HG02623 (cell line): ENCODE results near the gene COPS7A.

Experiments used
- ATAC-seq: cut with Tn5 transposase; IDR thresholded peaks from one replicate; pipeline ENCODE4 v1.9.1; 2021; ENCODE audit warnings: moderate library complexity; ENCODE audit not compliant: unreplicated experiment

Gene COPS7A

DNA sequence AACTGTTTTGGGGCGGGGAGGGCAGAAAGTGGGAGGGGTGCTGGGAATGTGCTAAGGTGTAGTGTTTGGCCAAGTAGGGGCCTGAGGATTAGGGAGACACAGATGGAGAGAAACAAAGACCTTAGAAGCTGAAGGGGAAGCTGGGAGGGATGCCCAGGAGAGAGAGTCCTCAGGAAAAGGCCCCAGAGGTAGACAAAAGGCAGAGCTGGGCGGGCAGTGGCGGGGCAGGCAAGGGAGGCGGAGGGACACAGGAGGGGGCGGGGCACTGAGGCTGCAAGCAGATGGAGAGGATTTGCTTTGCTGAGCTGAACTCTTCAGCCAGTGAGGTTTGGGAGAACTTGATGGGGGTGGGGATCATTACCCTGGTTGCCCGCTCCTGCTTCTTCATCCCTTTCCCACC lies 45.1 kb downstream of the COPS7A start:
- no peak for ATAC-seq

DNA sequence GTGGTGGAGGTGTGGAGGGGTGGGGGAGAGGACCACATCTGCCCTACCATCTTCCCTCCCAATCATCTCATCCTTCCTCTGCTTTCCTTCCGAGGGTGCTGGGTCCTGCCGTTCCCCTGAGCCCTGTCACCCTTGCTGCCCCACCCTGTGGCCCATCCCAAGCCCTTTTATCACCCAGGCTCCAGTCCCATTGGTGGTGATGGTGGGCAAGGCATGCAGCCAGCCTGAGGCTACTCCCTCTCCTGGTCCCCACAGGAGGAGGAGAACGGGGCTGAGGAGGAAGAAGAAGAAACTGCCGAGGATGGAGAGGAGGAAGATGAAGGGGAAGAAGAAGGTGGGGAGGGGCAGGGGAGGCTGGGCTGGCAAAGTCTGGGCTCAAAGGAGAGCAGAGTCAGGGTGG lies 45.8 kb downstream of the COPS7A start:
- ATAC-seq, result no peak

DNA sequence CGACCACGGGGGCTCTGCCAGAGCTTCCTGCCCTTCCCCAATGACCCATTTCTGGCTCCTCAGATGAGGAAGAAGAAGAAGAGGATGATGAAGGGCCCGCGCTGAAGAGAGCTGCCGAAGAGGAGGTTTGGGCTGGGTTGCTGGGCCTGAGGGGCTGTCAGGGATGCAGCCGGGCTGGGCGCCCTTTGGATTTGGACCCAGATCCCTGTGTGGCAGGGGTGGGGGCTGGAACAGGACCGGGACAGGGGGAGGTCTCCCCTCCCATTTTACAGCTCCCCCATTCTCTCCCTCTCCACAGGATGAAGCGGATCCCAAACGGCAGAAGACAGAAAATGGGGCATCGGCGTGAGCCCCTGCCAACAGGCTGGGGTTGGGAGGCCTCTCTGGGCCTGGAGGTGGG lies 46.2 kb downstream of the COPS7A start:
- no peak for ATAC-seq

DNA sequence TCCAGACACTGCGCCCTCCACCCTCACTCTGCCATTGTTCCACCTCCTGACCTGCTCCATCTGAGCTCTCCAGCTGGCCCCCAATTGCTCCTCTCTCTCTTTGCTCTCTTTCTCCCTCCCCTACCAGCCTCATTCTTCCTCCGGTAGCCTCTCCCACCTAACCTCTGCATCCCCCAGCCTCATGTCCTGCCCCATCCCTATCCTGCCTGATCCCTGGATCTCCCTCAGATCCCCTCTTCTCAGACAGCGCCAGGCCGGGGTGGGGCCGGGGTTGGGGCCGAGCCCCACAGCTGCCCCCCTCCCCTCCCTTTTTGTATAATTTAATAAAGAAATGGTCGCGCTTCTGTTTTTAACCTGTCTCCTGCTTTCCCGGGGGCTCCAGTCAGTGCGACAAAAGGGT lies 46.8 kb downstream of the COPS7A start:
- no peak for ATAC-seq

DNA sequence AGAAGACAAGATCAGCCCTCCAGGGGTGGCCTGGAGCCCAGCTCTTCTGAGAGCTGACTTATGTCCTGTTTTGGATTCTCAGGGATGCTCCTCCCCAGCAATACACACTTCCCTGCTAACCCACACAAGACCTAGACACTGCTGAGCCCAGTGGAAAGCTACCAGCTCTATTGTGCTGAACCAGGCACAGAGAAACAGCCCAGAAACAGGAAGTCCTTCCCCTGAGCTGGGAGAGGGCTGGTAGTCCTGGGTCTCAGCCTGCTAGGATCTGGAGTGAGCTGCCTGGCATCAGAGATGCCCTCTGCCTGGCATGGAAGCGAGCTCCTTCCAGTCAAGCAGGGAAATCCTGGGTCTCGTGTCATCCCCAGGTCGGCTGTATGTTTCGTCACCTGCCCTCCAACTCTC lies 47.2 kb downstream of the COPS7A start:
- no peak for ATAC-seq

DNA sequence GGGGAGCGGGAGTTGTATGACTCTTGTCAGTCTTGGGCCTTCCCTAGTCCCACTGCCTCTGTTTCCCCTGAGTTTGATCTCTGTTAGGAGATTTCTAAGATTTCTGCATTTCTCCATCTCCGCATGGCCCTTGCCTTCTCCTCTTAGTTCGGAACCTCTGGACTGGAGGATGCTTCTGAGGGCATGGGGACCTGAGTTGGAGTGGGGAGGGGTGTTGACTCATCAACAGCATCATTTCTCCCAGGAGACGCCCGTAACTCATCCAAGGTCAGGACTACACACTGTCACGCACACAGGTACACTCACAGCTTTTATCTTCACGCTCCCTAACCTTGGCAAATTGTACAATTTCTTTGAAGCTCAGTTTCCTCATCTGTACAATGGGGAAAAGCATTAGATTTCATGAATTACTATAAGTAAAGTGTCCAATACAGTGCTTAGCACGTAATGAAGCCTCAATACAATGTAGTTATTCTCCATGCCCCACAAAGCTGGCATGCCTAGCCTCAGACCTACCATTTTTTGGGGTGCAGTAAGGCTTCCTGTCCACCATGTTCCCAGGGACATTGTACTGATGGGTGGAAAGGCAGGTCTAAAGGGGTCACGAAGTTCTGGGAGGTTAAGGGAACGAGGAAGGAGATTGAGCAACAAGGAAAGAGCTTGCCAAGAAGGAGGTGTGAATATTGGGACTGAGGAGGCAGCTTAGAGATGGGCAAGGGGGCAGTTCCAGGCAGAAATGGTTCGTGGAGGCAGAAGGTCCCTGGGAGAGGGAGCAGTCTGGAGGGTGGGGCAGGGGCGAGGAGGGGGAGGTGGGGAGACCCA lies 47.9 kb downstream of the COPS7A start:
- ATAC-seq, result no peak

DNA sequence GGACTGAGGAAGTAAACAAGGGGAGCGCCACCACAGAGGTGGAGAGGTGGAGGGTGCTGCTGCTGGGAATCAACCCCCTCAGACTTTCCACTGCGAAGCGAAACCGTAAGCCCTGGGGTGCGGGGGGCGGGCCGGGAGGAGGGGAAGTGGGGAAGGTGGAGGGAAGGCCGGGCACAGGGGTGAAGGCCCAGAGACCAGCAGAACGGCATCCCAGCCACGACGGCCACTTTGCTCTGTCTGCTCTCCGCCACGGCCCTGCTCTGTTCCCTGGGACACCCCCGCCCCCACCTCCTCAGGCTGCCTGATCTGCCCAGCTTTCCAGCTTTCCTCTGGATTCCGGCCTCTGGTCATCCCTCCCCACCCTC lies 48.5 kb downstream of the COPS7A start, which contains the start of gene LAG3:
Gene LAG3, plus strand, starts transcription at position 190 of the 365 bp plus-strand sequence. CDS start 333 bp downstream, outside the sequence.
- no peak for ATAC-seq

DNA sequence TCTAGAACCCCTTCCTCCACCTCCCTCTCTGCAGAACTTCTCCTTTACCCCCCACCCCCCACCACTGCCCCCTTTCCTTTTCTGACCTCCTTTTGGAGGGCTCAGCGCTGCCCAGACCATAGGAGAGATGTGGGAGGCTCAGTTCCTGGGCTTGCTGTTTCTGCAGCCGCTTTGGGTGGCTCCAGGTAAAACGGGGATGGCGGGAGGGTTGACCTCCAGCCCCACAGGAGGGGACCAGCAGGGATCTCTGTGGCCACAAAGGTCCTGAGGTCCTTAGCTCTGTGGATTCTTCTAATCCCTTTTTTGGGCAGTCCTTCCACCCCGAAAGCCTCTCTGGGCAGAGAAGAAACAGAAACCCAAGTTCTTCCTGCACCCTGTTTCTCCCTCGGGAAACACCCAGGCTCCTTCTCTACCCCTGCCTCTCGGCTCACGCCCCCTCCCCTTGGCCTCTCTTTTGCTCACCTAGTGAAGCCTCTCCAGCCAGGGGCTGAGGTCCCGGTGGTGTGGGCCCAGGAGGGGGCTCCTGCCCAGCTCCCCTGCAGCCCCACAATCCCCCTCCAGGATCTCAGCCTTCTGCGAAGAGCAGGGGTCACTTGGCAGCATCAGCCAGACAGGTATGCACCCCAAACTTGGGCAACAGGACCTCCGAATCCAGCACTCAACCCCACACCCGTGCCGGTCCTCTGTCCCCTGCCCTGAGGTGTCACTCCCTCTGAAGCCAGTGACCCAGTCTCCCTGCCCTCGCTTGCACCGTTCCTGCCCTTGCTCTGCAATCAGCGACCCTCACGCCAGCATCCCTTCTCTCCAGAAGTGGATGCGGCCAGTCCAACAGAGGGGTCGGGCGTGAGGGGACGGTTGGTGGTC lies 49.1 kb downstream of the COPS7A start:
- no peak for ATAC-seq

DNA sequence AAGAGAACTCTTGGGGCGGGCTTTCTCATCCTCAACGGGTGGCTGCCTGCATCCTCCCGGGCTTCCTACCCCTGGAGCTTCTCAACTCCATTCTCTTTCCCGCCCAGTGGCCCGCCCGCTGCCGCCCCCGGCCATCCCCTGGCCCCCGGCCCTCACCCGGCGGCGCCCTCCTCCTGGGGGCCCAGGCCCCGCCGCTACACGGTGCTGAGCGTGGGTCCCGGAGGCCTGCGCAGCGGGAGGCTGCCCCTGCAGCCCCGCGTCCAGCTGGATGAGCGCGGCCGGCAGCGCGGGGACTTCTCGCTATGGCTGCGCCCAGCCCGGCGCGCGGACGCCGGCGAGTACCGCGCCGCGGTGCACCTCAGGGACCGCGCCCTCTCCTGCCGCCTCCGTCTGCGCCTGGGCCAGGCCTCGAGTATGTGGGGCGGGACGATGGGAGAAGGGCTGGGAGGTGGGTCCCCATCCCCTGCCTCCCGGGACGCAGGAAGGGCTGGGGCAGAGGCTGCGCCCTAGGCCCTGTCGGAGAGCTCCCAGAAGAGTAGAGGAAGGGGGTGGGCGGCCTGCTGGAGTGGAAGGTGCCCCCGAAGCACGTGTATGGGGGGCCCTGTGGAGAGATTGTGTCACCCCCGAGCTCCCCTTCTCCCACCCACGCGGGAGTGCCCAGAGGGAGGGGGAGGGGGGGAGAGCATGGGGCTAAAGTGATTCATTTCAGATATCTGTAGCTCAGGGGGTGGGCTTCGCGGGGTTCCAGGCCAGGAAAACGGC lies 49.9 kb downstream of the COPS7A start:
- ATAC-seq, result no peak

DNA sequence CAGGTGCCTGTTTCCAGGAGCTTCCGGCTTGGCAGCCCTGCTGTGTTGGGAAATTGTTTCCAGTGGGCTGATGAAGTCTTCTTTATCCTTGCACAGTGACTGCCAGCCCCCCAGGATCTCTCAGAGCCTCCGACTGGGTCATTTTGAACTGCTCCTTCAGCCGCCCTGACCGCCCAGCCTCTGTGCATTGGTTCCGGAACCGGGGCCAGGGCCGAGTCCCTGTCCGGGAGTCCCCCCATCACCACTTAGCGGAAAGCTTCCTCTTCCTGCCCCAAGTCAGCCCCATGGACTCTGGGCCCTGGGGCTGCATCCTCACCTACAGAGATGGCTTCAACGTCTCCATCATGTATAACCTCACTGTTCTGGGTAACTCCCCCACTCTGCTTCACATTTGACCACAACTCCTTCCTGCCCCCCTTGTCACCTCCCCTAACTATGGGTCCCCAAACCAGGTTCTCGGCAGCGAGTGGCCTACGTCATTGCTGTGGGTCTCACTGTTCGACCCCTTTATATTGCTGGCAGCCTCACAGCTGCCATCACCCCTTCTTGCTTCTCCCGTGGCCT lies 50.7 kb downstream of the COPS7A start:
- ATAC-seq, result no peak

DNA sequence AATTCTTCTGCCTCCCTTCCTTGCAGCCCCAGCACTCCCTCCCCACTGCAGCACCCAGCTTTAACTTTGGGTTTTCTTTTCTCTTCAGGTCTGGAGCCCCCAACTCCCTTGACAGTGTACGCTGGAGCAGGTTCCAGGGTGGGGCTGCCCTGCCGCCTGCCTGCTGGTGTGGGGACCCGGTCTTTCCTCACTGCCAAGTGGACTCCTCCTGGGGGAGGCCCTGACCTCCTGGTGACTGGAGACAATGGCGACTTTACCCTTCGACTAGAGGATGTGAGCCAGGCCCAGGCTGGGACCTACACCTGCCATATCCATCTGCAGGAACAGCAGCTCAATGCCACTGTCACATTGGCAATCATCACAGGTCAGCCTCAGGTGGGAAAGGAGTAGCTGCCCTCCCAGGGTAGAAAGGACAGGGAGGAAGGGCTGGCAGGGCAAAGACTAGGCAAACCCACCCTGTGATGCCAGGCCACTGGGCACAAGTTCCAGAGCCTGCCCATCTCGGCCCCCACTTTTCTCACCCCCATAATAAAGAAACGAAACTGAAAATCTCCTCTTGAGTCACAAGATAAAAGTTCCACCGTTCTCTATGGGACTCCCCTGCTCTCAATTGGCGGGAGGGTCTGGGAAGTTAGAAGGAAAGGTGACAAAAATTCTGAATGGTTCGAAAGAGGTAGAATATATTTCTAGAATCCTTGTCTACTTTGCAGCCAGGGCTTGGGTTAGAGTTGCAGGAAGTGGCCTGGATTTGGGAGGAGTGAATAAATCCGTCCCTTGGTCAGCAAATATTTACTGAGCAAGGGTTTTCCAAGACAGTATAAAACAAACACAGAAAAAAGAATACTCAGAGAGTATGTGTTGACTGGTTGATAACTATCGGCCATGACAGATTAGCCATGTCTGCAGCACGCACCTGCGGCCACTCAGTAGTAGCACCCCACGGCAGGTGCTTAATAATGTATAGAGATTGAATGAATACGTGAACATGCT lies 51.6 kb downstream of the COPS7A start:
- ATAC-seq, result no peak

DNA sequence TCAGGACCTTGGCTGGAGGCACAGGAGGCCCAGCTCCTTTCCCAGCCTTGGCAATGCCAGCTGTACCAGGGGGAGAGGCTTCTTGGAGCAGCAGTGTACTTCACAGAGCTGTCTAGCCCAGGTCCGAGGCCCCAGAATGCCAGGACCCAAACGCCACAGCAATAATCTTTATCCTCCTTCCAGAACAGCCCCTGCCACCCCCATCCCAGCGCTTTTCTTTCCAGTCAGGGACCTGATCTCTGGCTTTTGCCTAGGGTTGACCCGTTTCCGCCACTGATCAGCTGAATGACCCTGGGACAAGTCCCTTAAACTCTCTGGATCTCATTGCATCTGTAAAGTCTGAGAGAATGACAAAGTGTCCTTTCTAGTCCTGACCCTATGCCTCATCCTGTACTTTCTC lies 53.5 kb downstream of the COPS7A start:
- no peak for ATAC-seq

DNA sequence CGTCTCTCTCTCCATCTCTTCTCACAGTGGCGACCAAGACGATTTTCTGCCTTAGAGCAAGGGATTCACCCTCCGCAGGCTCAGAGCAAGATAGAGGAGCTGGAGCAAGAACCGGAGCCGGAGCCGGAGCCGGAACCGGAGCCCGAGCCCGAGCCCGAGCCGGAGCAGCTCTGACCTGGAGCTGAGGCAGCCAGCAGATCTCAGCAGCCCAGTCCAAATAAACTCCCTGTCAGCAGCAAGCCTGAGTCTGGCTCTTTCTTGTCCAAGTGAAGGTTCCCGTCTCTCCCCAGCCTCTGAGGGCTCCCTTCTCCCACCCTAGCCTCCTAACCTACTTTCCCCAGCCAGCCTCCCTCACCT lies 54.3 kb downstream of the COPS7A start:
- no peak for ATAC-seq

DNA sequence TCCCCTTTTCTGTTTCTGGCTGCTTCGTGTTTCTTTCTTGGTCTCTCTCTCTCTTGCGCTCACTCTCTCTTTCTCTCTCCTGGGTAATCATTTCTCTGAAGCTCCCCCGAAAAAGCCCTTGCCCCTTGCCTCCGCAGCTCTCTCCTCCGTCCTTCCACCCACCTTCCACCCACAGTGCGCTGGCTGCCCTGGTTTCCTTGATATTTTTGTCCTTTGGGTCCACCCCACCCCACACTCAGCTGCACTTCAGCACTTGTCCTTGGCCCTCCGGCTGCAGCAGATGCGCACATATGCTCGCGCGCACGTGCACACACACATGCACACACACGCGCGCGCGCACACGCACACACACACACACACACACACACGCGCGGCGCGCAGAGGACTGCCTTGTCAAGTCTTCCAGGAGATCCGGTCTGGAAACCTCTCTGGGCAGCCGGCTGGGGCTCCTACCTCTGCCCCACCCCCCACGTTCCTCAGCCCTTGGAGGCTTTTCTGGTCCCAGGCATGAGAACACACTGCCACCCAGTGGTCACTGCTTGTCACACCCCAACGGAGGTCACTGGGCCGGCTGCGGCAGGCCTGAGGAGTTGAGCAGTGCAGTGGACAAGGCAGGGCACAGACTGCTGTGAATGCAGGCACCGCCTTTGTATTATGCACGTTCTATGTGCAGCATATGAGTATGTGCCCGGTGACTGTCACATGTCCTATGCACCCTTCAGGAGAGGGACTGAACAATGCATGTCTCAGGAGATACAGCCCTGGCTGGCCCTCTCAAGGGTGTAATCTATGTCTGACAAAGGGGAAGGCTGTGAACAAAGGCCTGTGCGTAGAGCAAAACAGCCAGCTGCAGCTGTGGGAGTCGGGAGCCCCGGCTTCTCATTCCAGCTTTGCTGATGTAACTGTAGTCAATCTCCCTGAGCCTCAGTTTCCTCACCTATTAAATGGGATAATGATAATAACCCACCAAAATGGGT lies 55.0 kb downstream of the COPS7A start:
- peak; percentile 76 for ATAC-seq

DNA sequence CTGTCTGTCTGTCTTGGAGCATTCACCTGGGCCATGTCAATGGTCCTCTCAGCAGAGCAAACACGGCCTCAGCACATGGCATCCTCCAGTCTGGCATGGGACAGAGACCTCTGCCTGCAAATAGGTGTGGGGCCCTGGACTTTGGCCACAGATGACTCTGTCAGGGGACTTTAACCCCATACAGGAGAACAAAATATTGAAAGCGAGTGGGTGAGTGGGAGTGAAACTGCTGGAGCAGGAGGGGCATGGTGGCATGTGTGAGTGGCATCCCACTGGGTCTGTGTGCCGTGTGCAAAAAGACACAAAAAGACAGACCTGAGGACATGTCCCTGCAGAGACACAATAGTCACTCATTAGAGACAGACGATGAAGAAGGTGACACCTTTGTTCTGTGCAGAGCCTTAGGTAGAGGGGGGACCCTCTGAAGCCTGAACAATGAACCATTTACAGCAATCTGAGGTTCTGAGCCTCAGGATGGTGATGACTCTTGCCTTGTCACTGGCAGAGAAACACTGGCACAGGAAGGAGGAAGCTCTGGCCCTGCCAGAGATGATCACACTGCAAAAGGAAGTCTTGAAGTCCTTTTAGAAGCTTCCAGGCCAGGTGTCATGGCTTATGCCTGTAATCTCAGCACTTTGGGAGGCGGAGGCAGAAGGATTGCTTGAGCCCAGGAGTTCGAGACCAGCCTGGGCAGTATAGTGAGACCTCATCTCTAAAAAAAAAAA lies 56.0 kb downstream of the COPS7A start:
- no peak for ATAC-seq

DNA sequence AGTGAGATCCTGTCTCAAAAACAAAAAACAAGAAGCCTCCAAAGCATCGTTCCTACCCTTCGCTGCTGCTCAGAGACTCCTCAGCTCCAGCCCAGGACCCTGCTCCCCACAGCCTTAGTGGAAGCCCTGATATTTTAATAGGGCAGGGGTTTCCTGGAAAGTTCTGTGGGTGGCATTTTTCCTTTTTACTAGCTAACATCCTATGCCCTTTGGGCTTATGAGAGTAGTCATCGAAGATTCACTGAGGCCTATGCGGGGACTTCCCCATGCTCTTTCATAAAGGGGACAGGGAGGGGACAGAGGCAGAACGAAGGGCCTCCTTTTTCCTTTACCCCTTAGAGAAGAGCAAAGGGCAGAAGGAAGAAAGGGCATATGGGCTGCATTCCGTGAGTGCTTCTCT lies 56.7 kb downstream of the COPS7A start:
- no peak for ATAC-seq
